ENCODE data around the gene UTF1.

The UTF1 gene

GRCh38 chr10:133272964-133273420, 43.0 kb downstream of the UTF1 start:
- DNase-seq (ENCODE audit: low spot score), result no peak
- in situ Hi-C loops (cut with MboI; ENCODE audit: low sequenced_read_pairs, unreplicated experiment), result no loop called here
- TF ChIP-seq CTCF (IDR thresholded peaks at IDR 0.05; ENCODE audit: borderline replicate concordance, control extremely low read depth, extremely low read depth, insufficient read depth, missing control alignments), result no peak

DNA sequence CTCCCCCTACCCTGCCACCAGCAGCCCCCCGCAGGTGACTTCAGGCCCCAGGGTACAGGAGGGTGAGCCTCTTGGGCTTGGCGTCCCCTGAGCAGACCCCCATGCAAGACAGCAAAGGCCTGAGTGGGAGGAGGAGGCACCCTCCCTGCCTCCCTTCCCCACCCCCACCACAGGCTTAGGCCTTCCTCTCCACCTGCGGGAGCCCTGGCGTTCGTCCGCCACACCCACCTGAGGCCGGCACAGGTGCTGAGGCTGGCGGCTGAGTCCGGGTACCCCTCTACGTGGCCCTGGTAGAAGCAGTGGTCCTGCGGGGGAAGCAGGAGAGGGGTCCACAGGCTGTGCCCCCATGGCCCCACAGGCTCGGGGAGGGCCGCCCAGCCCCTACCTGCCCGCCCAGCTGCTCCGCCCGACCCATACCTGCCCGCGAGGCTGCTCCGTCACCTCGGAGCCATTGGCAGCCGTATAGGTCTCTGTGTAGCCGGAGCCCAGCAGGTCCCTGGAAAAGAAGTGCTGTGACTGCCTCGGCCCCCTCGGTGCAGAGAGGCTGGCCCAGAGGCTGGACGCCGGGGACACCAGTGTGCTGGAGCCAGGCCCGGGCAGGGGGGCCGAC, 43.6 kb downstream of the UTF1 start:
- in situ Hi-C loops (cut with MboI; ENCODE audit: low sequenced_read_pairs, unreplicated experiment), result no loop called here
- TF ChIP-seq CTCF (IDR thresholded peaks at IDR 0.05; ENCODE audit: borderline replicate concordance, control extremely low read depth, extremely low read depth, insufficient read depth, missing control alignments), result no peak
- no peak for DNase-seq (ENCODE audit: low spot score)

- in situ Hi-C loops (cut with MboI; ENCODE audit: low sequenced_read_pairs, unreplicated experiment), result no loop called here
- no peak for TF ChIP-seq CTCF (IDR thresholded peaks at IDR 0.05; ENCODE audit: borderline replicate concordance, control extremely low read depth, extremely low read depth, insufficient read depth, missing control alignments)
- DNase-seq (ENCODE audit: low spot score), result peak; percentile 90
Measured at GRCh38 chr10:133274751-133275683, 45.0 kb downstream of the UTF1 start.

DNA sequence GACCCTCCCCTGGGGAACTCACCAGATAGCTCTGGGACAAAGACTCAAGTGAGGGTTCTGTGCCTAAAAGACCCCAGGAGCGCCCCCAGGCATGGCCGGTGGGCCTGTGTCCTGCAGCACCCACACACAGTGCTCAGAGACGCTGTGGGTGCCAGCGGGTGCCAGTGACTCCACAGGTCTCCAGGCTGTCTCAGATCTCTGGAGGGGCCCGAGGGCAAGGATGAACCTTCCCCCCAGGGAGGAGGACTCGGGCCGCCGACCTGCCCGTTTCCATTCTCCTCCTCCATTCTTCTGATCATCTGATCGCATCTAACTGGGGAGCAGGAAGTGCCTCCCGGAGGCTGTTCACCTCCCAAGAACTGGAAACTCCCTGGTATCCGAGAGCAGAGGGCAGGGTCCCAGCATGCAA, 45.7 kb downstream of the UTF1 start:
- peak; percentile 72 for DNase-seq (ENCODE audit: low spot score)
- peak; percentile 20 for TF ChIP-seq CTCF (IDR thresholded peaks at IDR 0.05; ENCODE audit: borderline replicate concordance, control extremely low read depth, extremely low read depth, insufficient read depth, missing control alignments)
- in situ Hi-C loops (cut with MboI; ENCODE audit: low sequenced_read_pairs, unreplicated experiment), result no loop called here

DNA sequence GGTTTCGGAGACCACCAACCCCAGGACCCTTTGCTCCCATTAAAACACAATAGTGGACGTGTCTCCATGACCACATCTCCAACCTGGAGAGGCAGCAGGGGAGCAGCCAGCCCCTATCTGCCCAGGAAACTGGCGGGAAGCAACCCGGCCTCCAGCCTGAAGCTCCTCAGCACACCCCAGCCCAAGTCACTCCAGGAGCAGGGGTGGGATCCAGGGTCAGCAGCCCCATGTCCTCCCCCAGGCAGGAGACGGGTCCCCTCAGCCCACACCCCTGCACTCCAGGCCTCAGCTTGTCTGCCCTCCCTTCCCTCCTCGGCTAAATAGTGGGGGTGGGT, 46.0 kb downstream of the UTF1 start:
- no peak for TF ChIP-seq CTCF (IDR thresholded peaks at IDR 0.05; ENCODE audit: borderline replicate concordance, control extremely low read depth, extremely low read depth, insufficient read depth, missing control alignments)
- no peak for DNase-seq (ENCODE audit: low spot score)
- in situ Hi-C loops (cut with MboI; ENCODE audit: low sequenced_read_pairs, unreplicated experiment), result no loop called here

DNA sequence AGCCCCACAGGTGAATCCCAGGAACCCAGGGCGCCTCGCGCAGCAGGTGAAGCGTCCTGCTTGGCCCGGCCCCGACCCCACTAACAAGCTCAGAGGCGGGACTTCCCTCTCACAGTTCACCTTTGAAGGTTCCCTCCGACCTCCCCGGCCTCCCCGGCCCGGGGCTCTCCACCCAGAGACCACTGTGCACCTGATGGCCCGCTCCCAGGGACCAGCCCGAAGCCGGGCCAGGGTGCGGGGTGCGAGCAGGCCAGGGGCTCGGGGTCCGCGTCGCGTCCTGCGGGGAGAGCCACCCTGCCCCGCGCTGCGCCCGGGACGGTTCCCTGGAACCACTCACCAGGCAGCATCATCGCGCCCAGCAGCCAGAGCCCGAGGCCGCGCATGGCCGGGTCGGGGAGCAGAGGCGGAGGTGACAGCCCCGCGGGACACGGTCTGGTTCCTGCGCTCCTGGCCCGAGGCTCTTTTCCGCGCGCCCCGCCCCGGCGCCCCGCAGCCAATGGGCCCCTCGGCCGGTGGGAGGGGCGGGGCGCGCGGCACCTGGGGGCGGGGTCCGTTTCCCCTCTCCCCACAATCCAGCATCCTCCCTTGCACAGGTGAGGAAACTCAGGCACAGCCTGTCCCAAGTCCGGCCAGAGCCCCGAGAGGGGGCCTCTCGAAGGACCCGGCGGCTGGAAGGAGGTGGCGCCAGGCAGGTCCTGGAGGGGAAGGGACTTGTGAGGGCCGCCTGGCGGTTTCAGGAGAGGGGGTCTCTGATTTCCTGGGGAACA, 46.6 kb downstream of the UTF1 start, which contains the start of gene ADAM8:
TSS of gene ADAM8 (minus strand) at position 434 of the 767 bp plus-strand sequence. CDS start at position 383, 51 bp downstream.
- peak; percentile 94 for DNase-seq (ENCODE audit: low spot score)
- in situ Hi-C loops (cut with MboI; ENCODE audit: low sequenced_read_pairs, unreplicated experiment), result no loop called here

More for the DNA sequence above, 46.6 kb downstream of the UTF1 start, which contains the start of gene ADAM8:
- TF ChIP-seq CTCF (IDR thresholded peaks at IDR 0.05; ENCODE audit: borderline replicate concordance, control extremely low read depth, extremely low read depth, insufficient read depth, missing control alignments), result no peak
